HepG2 (cell line): ENCODE results near the gene TMC8. TPM values are rescaled to one million over a fixed set of nuclear protein-coding genes. Genes with fewer than 3 reads are reported as not detected.

ENCODE experiments used
- BORCS8-MEF2B ChIP-seq: sonication (generic); formaldehyde crosslinking; IDR thresholded peaks from 2 replicates; pipeline ENCODE4 v1.8.0; 2022; ENCODE audit warnings: mild to moderate bottlenecking, missing genetic modification reagents
- ETV5 ChIP-seq: IDR thresholded peaks from 2 replicates; pipeline ENCODE4 v1.6.1; 2018; ENCODE audit warnings: missing biosample characterization, missing genetic modification reagents, inconsistent platforms, borderline replicate concordance
- FLYWCH1 ChIP-seq: sonication (generic); formaldehyde crosslinking; IDR thresholded peaks from 2 replicates; pipeline ENCODE4 v1.8.1; 2023; ENCODE audit warnings: mild to moderate bottlenecking, missing genetic modification reagents
- MAFK ChIP-seq, 2 experiments: IDR thresholded peaks in 1 of 2; conservative IDR thresholded peaks in 1 of 2; 2 replicates each; pipeline ENCODE4 v1.6.1; 2011; ENCODE audit warnings: improper control_type of control experiment in 2 of 2, low read length in 2 of 2
- MZF1 ChIP-seq: sonication (generic); formaldehyde crosslinking; IDR thresholded peaks from 2 replicates; pipeline ENCODE4 v1.8.1; 2023; ENCODE audit warnings: mild to moderate bottlenecking, missing genetic modification reagents, borderline replicate concordance
- NFE2L1 ChIP-seq: sonication (generic); formaldehyde crosslinking; IDR thresholded peaks from 2 replicates; pipeline ENCODE4 v1.4.0; 2020; ENCODE audit warnings: missing genetic modification reagents, mild to moderate bottlenecking, borderline replicate concordance
- NPAS2 ChIP-seq: sonication (generic); formaldehyde crosslinking; IDR thresholded peaks from 2 replicates; pipeline ENCODE4 v1.8.0; 2022; ENCODE audit warnings: mild to moderate bottlenecking, missing genetic modification reagents, borderline replicate concordance
- NR2F2 ChIP-seq: IDR thresholded peaks from 2 replicates; pipeline ENCODE4 v1.6.1; 2012; ENCODE audit warnings: low read depth, inconsistent platforms, borderline replicate concordance
- NR3C1 ChIP-seq: sonication (generic); formaldehyde crosslinking; IDR thresholded peaks from 2 replicates; pipeline ENCODE4 v1.4.0; 2020; ENCODE audit warnings: missing genetic modification reagents
- PHF20 ChIP-seq: sonication (generic); formaldehyde crosslinking; IDR thresholded peaks from 2 replicates; pipeline ENCODE4 v1.5.0; 2020; ENCODE audit warnings: mild to moderate bottlenecking, missing genetic modification reagents
- RXRB ChIP-seq: IDR thresholded peaks from 2 replicates; pipeline ENCODE4 v1.6.1; 2016; ENCODE audit warnings: borderline replicate concordance, missing genetic modification reagents, missing compliant biosample characterization
- ZNF143 ChIP-seq: sonication (generic); formaldehyde crosslinking; IDR thresholded peaks from 2 replicates; pipeline ENCODE4 v1.4.0; 2020; ENCODE audit warnings: missing genetic modification reagents
- ZNF264 ChIP-seq: sonication (generic); formaldehyde crosslinking; IDR thresholded peaks from 2 replicates; pipeline ENCODE4 v1.4.0; 2020; ENCODE audit warnings: missing genetic modification reagents
- ZNF331 ChIP-seq: sonication (generic); formaldehyde crosslinking; IDR thresholded peaks from 2 replicates; pipeline ENCODE4 v1.4.0; 2020; ENCODE audit warnings: missing genetic modification reagents
- ZNF501 ChIP-seq: sonication (generic); formaldehyde crosslinking; IDR thresholded peaks from 2 replicates; pipeline ENCODE4 v1.5.1; 2020; ENCODE audit warnings: mild to moderate bottlenecking, moderate library complexity, missing genetic modification reagents
- ZNF703 ChIP-seq: sonication (generic); formaldehyde crosslinking; IDR thresholded peaks from 2 replicates; pipeline ENCODE4 v1.5.1; 2020; ENCODE audit warnings: missing genetic modification reagents, mild to moderate bottlenecking, moderate library complexity, borderline replicate concordance
- ZNF839 ChIP-seq: sonication (generic); formaldehyde crosslinking; IDR thresholded peaks from 2 replicates; pipeline ENCODE4 v1.4.0; 2020; ENCODE audit warnings: missing genetic modification reagents, mild to moderate bottlenecking, borderline replicate concordance
- polyA plus RNA-seq, 8 experiments: library from polyadenylated mRNA; depleted of rRNA in 3 of 8; stranded (reverse) in 7 of 8; unstranded in 1 of 8; fragments of >200 nt; fragmentation: Illumina TruSeq in 4 of 8; extraction: Trizol in 4 of 8; gene quantifications; 2 replicates each; pipeline versions ENCODE4 v1.2.1 to v1.2.3, GENCODE V29; 2011 to 2016; ENCODE audit warnings: low read depth in 4 of 8, missing spikeins in 1 of 8, mixed read lengths in 1 of 8; ENCODE audit not compliant: insufficient read depth in 1 of 8
- total RNA-seq, 5 experiments: library from RNA; depleted of rRNA; stranded (reverse); fragments of >200 nt; fragmentation: Illumina TruSeq; extraction: Trizol; gene quantifications; 2 replicates each; pipeline ENCODE4 v1.2.3, GENCODE V29; 2016; ENCODE audit warnings: low read depth in 1 of 5
- TF ChIP-seq, protein P1 (sequence below): sonication (generic); formaldehyde crosslinking; IDR thresholded peaks from 2 replicates; pipeline ENCODE4 v1.5.0; 2020; ENCODE audit warnings: missing genetic modification reagents
- TF ChIP-seq, protein P2 (sequence below): sonication (generic); formaldehyde crosslinking; conservative IDR thresholded peaks from 2 replicates; pipeline ENCODE4 v1.8.0; 2022; ENCODE audit warnings: mild to moderate bottlenecking, moderate library complexity, missing genetic modification reagents
- TF ChIP-seq, protein P3 (sequence below): IDR thresholded peaks from 2 replicates; pipeline ENCODE4 v1.6.1; 2016; ENCODE audit warnings: missing genetic modification reagents, missing compliant biosample characterization
- TF ChIP-seq, protein P4 (sequence below): sonication (generic); formaldehyde crosslinking; IDR thresholded peaks from 2 replicates; pipeline ENCODE4 v1.5.1; 2020; ENCODE audit warnings: mild to moderate bottlenecking, missing genetic modification reagents, borderline replicate concordance
- TF ChIP-seq, protein P5 (sequence below): sonication (generic); formaldehyde crosslinking; IDR thresholded peaks from 2 replicates; pipeline ENCODE4 v1.5.0; 2020; ENCODE audit warnings: mild to moderate bottlenecking, missing genetic modification reagents

The TMC8 gene
- total and polyA plus RNA-seq, 2 of the 13 experiments (the other 11 are each of a cell fraction or from before 2014, with no cell fraction given), result 0.53 to 7.8 TPM

DNA sequence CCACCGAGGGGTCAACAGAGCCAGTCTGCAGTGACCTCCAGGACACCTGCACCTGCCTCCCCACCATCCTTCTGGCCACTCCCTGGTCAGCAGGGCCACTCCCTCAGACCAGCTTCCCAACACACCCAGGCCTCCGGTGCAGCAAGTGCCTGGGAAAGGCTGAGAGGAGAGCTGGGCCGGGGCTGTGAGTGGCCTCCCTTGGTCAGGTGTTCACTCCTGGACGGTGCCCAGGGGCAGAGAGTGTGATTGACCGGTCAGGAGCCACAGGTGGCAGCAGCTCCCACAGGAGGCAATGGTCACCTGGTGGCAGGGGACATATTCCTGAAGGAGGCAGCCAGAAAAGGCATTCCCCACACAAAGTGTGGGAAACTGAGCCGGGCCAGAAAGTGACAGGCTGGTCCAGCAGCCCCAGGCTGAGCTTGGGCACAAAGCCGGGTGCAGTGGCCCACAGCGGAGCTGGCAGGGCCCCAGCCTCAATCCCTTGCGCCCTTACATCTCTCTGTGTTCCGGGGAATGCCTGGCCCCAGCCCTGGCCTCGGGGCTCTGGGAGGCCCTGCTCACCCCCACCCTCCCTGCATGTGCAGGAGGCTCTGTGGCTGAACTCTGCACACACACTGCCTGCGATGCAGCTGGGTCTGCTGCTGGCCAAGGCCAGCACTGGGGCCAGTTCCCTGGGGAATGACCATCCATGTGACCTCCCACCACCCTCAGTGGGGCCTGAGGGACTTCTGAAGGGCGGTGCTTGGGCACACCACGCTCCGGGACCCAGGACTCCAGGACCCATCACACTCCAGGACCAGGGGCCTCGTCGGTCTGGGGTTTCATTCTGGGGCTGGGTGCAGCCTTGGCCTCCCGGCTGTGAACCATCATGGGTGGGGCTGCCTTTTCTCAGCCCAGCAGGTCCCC is 14.4 kb downstream of the TMC8 start (continued):
- TF ChIP-seq MZF1 (CRISPR knock-in tag) (0 out of 2 replicates have a peak, but pooled peaks have one; percentile 35), FLYWCH1 (CRISPR knock-in tag) (no peak), ZNF331 (CRISPR knock-in tag) (peak; percentile 76), BORCS8-MEF2B (CRISPR knock-in tag) (peak; percentile 89), RXRB (CRISPR knock-in tag) (peak; percentile 83), ZNF264 (CRISPR knock-in tag) (peak; percentile 87), ETV5 (no peak), ZNF703 (CRISPR knock-in tag) (no peak), PHF20 (CRISPR knock-in tag) (0 out of 2 replicates have a peak, but pooled peaks have one; percentile 28), NFE2L1 (CRISPR knock-in tag) (no peak), NPAS2 (no peak), ZNF501 (CRISPR knock-in tag) (no peak; the same call in 1 of the 2 replicates), MAFK (conservative IDR thresholded peaks at IDR 0.05 in 1 of 2, IDR thresholded peaks at IDR 0.05 in 1 of 2; ENCODE audit: low read length in 2 of 2) (no peak), ZNF143 (CRISPR knock-in tag) (peak; percentile 45; the same call in 1 of the 2 replicates), ZNF839 (CRISPR knock-in tag) (no peak), NR3C1 (CRISPR knock-in tag) (no peak), NR2F2 (no peak)
- TF ChIP-seq, protein P1, sequence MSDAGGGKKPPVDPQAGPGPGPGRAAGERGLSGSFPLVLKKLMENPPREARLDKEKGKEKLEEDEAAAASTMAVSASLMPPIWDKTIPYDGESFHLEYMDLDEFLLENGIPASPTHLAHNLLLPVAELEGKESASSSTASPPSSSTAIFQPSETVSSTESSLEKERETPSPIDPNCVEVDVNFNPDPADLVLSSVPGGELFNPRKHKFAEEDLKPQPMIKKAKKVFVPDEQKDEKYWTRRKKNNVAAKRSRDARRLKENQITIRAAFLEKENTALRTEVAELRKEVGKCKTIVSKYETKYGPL, result no peak
- TF ChIP-seq, protein P2, sequence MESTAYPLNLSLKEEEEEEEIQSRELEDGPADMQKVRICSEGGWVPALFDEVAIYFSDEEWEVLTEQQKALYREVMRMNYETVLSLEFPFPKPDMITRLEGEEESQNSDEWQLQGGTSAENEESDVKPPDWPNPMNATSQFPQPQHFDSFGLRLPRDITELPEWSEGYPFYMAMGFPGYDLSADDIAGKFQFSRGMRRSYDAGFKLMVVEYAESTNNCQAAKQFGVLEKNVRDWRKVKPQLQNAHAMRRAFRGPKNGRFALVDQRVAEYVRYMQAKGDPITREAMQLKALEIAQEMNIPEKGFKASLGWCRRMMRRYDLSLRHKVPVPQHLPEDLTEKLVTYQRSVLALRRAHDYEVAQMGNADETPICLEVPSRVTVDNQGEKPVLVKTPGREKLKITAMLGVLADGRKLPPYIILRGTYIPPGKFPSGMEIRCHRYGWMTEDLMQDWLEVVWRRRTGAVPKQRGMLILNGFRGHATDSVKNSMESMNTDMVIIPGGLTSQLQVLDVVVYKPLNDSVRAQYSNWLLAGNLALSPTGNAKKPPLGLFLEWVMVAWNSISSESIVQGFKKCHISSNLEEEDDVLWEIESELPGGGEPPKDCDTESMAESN (CRISPR knock-in tag), result no peak
- TF ChIP-seq, protein P3, sequence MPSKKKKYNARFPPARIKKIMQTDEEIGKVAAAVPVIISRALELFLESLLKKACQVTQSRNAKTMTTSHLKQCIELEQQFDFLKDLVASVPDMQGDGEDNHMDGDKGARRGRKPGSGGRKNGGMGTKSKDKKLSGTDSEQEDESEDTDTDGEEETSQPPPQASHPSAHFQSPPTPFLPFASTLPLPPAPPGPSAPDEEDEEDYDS (CRISPR knock-in tag), result peak; percentile 54; the same call in 1 of the 2 replicates
- TF ChIP-seq, protein P4, sequence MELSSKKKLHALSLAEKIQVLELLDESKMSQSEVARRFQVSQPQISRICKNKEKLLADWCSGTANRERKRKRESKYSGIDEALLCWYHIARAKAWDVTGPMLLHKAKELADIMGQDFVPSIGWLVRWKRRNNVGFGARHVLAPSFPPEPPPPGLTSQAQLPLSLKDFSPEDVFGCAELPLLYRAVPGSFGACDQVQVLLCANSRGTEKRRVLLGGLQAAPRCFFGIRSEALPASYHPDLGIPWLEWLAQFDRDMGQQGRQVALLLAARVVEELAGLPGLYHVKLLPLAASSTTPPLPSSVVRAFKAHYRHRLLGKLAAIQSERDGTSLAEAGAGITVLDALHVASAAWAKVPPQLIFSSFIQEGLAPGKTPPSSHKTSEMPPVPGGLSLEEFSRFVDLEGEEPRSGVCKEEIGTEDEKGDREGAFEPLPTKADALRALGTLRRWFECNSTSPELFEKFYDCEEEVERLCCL, result no peak; the same call in 1 of the 2 replicates
- TF ChIP-seq, protein P5, sequence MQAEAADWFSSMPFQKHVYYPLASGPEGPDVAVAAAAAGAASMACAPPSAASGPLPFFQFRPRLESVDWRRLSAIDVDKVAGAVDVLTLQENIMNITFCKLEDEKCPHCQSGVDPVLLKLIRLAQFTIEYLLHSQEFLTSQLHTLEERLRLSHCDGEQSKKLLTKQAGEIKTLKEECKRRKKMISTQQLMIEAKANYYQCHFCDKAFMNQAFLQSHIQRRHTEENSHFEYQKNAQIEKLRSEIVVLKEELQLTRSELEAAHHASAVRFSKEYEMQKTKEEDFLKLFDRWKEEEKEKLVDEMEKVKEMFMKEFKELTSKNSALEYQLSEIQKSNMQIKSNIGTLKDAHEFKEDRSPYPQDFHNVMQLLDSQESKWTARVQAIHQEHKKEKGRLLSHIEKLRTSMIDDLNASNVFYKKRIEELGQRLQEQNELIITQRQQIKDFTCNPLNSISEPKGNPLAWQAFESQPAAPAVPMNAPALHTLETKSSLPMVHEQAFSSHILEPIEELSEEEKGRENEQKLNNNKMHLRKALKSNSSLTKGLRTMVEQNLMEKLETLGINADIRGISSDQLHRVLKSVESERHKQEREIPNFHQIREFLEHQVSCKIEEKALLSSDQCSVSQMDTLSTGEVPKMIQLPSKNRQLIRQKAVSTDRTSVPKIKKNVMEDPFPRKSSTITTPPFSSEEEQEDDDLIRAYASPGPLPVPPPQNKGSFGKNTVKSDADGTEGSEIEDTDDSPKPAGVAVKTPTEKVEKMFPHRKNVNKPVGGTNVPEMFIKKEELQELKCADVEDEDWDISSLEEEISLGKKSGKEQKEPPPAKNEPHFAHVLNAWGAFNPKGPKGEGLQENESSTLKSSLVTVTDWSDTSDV (CRISPR knock-in tag), result 0 out of 2 replicates have a peak, but pooled peaks have one; percentile 11
